HCT116 (cell line): ENCODE measurements around the gene MRPL45.

Experiments used
- CEBPB ChIP-seq: IDR thresholded peaks from 2 replicates; pipeline ENCODE4 v1.6.1; 2012; ENCODE audit warnings: low read depth
- CTCF ChIP-seq, 3 experiments: fragments of 200-600 bp in 1 of 3; sonication (generic) in 1 of 3; IDR thresholded peaks in 2 of 3; conservative IDR thresholded peaks in 1 of 3; 2 replicates each; pipeline ENCODE4 v1.5.1; 2012 to 2017; ENCODE audit warnings: low read depth in 2 of 3, low read length in 2 of 3, antibody characterized with exemption in 1 of 3, borderline replicate concordance in 1 of 3, control low read depth in 1 of 3, mild to moderate bottlenecking in 1 of 3, mixed read lengths in 1 of 3, mixed run types in 1 of 3, moderate library complexity in 1 of 3; ENCODE audit not compliant: insufficient read depth in 1 of 3
- EGR1 ChIP-seq: IDR thresholded peaks from 2 replicates; pipeline ENCODE4 v1.6.1; 2012; ENCODE audit warnings: low read depth
- EZH2 ChIP-seq: fragments of 200-600 bp; sonication (generic); IDR thresholded peaks from 2 replicates; pipeline ENCODE4 v1.6.1; 2017; ENCODE audit warnings: antibody characterized with exemption, mixed run types
- FOSL1 ChIP-seq: IDR thresholded peaks from 2 replicates; pipeline ENCODE4 v1.6.1; 2012; ENCODE audit warnings: low read depth
- POLR2A ChIP-seq: IDR thresholded peaks from 2 replicates; pipeline ENCODE4 v1.7.0; 2011; ENCODE audit warnings: borderline replicate concordance; ENCODE audit not compliant: insufficient read depth, insufficient read length; ENCODE audit errors: extremely low read depth
- POLR2AphosphoS5 ChIP-seq: IDR thresholded peaks from 2 replicates; pipeline ENCODE4 v1.6.1; 2011; ENCODE audit warnings: mild to moderate bottlenecking, low read depth, low read length, moderate library complexity
- REST ChIP-seq: IDR thresholded peaks from 2 replicates; pipeline ENCODE4 v1.6.1; 2012; ENCODE audit warnings: low read depth
- SP1 ChIP-seq: IDR thresholded peaks from 2 replicates; pipeline ENCODE4 v1.6.1; 2012; ENCODE audit warnings: low read depth
- SRF ChIP-seq: IDR thresholded peaks from 2 replicates; pipeline ENCODE4 v1.6.1; 2012; ENCODE audit warnings: low read depth
- ZFX ChIP-seq: fragments of 450-650 bp; IDR thresholded peaks from 2 replicates; pipeline ENCODE4 v1.6.1; 2017

- no peak for TF ChIP-seq POLR2AphosphoS5
- no peak for TF ChIP-seq SP1
- TF ChIP-seq CTCF (IDR thresholded peaks at IDR 0.05 in 2 of 3, conservative IDR thresholded peaks at IDR 0.05 in 1 of 3; ENCODE audit: borderline replicate concordance in 1 of 3, insufficient read depth in 1 of 3, low read depth in 2 of 3, low read length in 2 of 3), result no peak
- no peak for TF ChIP-seq REST
- no peak for TF ChIP-seq POLR2A
- no peak for TF ChIP-seq EZH2
- no peak for TF ChIP-seq ZFX
- TF ChIP-seq CEBPB, result no peak
- TF ChIP-seq SRF, result no peak
- no peak for TF ChIP-seq FOSL1
- no peak for TF ChIP-seq EGR1
These were observed 42.9 kb downstream of the MRPL45 start for GRCh38 chr17:38339891-38340290.
